ENCODE measurements around the gene OSBPL8. TPM values are rescaled to one million over a fixed set of nuclear protein-coding genes. Genes with fewer than 3 reads are reported as not detected.

OSBPL8 gene
- total and polyA plus RNA-seq, 9 of the 15 experiments (the other 6 are each of a cell fraction or from before 2014, with no cell fraction given), result 17.4 to 82.7 (median 42.8) TPM

- TF ChIP-seq SRSF1 (IDR thresholded peaks at IDR 0.05; ENCODE audit: low read depth, low read length) (no peak), TCF7 (IDR thresholded peaks at IDR 0.05; ENCODE audit: borderline replicate concordance) (no peak), TAL1 (IDR thresholded peaks at IDR 0.05) (peak; percentile 85), CXXC5 (CRISPR knock-in tag; IDR thresholded peaks at IDR 0.05) (0 out of 2 replicates have a peak, but pooled peaks have one; percentile 29), SNIP1 (IDR thresholded peaks at IDR 0.05; ENCODE audit: low read depth) (no peak), ZNF551 (CRISPR knock-in tag; IDR thresholded peaks at IDR 0.05) (no peak), CBFA2T3 (IDR thresholded peaks at IDR 0.05) (peak; percentile 87), ZNF316 (IDR thresholded peaks at IDR 0.05) (no peak), ELK1 (CRISPR knock-in tag; IDR thresholded peaks at IDR 0.05) (no peak), DMBX1 (CRISPR knock-in tag; IDR thresholded peaks at IDR 0.05; ENCODE audit: borderline replicate concordance) (no peak), ZNF431 (CRISPR knock-in tag; IDR thresholded peaks at IDR 0.05) (no peak), MEF2A (IDR thresholded peaks at IDR 0.05; ENCODE audit: control insufficient read depth, low read depth, low read length) (0 out of 2 replicates have a peak, but pooled peaks have one; percentile 35), KDM1A (IDR thresholded peaks at IDR 0.05) (peak; percentile 71 to 72), ZNF165 (CRISPR knock-in tag; IDR thresholded peaks at IDR 0.05; ENCODE audit: borderline replicate concordance) (no peak), RBM14 (IDR thresholded peaks at IDR 0.05; ENCODE audit: borderline replicate concordance, insufficient read depth, low read depth, low read length) (no peak)
- TF ChIP-seq, protein P1, sequence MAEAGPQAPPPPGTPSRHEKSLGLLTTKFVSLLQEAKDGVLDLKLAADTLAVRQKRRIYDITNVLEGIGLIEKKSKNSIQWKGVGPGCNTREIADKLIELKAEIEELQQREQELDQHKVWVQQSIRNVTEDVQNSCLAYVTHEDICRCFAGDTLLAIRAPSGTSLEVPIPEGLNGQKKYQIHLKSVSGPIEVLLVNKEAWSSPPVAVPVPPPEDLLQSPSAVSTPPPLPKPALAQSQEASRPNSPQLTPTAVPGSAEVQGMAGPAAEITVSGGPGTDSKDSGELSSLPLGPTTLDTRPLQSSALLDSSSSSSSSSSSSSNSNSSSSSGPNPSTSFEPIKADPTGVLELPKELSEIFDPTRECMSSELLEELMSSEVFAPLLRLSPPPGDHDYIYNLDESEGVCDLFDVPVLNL (CRISPR knock-in tag; IDR thresholded peaks at IDR 0.05; ENCODE audit: low read depth), result no peak
- TF ChIP-seq, protein P2, sequence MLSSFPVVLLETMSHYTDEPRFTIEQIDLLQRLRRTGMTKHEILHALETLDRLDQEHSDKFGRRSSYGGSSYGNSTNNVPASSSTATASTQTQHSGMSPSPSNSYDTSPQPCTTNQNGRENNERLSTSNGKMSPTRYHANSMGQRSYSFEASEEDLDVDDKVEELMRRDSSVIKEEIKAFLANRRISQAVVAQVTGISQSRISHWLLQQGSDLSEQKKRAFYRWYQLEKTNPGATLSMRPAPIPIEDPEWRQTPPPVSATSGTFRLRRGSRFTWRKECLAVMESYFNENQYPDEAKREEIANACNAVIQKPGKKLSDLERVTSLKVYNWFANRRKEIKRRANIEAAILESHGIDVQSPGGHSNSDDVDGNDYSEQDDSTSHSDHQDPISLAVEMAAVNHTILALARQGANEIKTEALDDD (IDR thresholded peaks at IDR 0.05), result 0 out of 2 replicates have a peak, but pooled peaks have one; percentile 22
- TF ChIP-seq, protein P3, sequence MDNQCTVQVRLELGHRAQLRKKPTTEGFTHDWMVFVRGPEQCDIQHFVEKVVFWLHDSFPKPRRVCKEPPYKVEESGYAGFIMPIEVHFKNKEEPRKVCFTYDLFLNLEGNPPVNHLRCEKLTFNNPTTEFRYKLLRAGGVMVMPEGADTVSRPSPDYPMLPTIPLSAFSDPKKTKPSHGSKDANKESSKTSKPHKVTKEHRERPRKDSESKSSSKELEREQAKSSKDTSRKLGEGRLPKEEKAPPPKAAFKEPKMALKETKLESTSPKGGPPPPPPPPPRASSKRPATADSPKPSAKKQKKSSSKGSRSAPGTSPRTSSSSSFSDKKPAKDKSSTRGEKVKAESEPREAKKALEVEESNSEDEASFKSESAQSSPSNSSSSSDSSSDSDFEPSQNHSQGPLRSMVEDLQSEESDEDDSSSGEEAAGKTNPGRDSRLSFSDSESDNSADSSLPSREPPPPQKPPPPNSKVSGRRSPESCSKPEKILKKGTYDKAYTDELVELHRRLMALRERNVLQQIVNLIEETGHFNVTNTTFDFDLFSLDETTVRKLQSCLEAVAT (IDR thresholded peaks at IDR 0.05), result peak in 1 of 2 experiments; percentile 49; a peak in 1 of 4 replicates
Measured at GRCh38 chr12:76551482-76551888, 8.1 kb downstream of the OSBPL8 start (continued).
